Left ventricle myocardium superior (tissue), 1 donor: ENCODE results near the gene TRIM54. TPM values are rescaled to one million over a fixed set of nuclear protein-coding genes. Genes with fewer than 3 reads are reported as not detected.
"Not testable (repeated sequence)": the region's sequence is repeated elsewhere in the genome, so short reads cannot be mapped to it uniquely, and the experiment has no call there.

Experiments used
- ATAC-seq: fragments of 200-7000 bp; cut with Tn5 transposase; one replicate; pipeline ENCODE4 v1.9.1; 2020; ENCODE audit warnings: mild to moderate bottlenecking, moderate library complexity
- DNase-seq: peaks from one replicate; pipeline ENCODE4 v3.0.0-alpha.2; 2020
- intact Hi-C: fragments of 100-400 bp; cut with micrococcal nuclease; formaldehyde crosslinking; loops from one replicate; pipeline ENCODE4 v1.11.0; 2022
- total RNA-seq: library from RNA; stranded (reverse); fragmentation: NEBNext Ultra II Directional; extraction: Animal tissue kit (Norgen Biotek cat#: 25700); gene quantifications from one replicate; pipeline ENCODE4 v1.2.1, GENCODE V29; 2021
- donor health status: DM: no; HTN: yes; CAD: no; lungs with severe emphysema.

Gene TRIM54
- total RNA-seq, 1 donor from 2014 or later: 291 TPM

DNA sequence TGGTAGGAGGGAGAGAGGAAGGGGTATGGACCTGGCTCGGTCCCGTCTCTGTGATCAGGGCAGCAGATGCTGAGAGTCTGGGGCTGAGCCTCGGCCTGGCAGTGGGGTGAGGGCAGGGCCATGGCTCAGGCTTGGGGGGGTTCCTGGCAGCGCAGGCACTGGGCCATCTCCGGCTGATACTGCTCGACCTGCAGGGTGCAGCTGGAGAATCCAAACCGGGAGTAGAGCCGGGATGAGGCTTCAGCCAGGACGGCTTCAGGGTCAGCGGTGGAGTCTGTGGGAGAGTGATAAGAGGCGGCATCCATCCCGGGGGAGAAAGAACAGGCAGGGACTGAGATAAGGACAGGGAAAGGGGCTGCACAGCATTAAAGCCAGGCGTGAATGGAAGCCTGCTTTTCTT is 27.0 kb upstream of the TRIM54 start:
- intact Hi-C loops: no loop called here
- ATAC-seq: peak; percentile 32
- DNase-seq: no peak

DNA sequence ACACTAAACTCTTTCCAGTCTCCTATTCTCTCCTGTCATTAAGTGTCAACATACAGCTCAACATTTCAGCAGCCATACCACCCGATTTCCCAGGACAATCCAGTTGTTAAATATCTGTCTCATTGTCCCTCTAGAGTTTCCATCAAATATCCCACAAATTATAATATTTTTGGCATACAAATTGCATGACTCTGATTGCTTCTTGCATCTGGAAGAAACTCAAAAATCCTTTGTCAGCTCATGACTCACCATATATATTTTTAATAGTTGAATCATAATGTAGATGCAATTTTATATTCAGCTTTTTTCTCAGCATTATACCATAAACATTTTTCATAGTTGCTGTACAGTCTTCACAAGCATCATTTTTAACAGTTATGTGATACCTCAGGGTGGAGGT is 26.6 kb upstream of the TRIM54 start:
- DNase-seq: no peak
- intact Hi-C loops: no loop called here
- ATAC-seq: no peak

GRCh38 chr2:27256855-27257454 is 25.3 kb upstream of the TRIM54 start:
- ATAC-seq: no peak
- DNase-seq: no peak
- intact Hi-C loops: no loop called here

DNA sequence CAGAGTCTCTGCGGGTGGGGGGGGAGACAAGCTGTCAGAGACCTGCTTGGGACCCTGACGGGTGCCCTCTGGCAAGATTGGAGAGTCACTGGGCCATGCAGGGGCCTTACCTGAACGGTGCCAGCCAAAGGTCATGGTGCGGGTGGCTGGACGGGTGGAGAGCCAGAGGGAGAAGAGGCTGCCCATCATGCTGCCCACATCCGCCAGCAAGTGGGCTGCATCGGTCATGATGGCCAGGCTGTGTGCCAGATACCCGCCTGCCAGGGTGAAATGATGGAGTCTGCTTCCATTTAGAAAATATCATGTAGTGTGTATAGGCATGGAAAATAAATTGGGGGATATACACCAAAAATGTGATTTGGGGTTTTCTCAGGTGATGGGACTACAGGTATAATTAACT is 24.2 kb upstream of the TRIM54 start:
- ATAC-seq: no peak
- intact Hi-C loops: no loop called here

DNA sequence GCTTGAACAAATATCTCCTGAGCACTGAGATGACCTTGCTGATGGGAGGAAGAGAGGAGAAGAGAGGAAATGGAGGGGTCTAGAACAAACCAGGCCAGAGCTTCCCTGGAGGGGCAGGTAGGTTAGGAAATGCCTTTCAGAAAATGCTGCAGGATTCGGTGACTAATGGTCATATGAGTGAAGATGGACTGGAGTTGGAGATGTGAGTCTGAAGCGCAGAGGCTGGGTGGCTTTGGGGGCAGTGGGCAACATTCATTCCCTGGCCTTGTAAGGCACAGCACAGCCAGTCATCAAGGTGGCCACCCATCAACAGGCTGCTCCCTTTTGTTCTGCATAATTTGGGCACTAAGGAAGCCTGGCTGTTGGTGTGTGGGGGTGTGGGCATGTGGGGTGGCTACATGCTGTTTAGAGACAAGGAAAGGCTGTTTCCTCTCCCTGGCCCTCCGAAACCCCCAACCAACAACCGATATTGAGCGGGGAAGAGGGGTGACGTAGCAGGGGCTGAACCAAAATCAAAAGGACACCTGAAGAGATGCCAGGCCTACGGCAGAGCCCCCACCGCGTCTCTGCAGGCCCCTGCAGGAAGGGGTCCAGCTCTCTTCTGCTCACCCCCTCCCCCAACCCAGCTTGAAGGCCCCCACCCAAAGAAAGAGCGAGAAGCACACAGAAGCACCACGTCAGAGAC is 20.8 kb upstream of the TRIM54 start:
- ATAC-seq (no peak), DNase-seq (no peak)
- intact Hi-C loops: no loop called here

More for the DNA sequence above, 24.2 kb upstream of the TRIM54 start:
- no peak for DNase-seq

- intact Hi-C loops: no loop called here
- DNase-seq (no peak), ATAC-seq (no peak)
Measured at GRCh38 chr2:27261926-27262298, 20.3 kb upstream of the TRIM54 start.

- peak; percentile 86 for ATAC-seq
- DNase-seq: peak; percentile 82
- intact Hi-C loops: no loop called here
Measured at GRCh38 chr2:27262379-27263286, 19.6 kb upstream of the TRIM54 start, which contains the start of gene SLC30A3. Gene SLC30A3, minus strand, starts transcription at chr2:27263047. Its CDS starts 141 bp downstream, at chr2:27262906.

DNA sequence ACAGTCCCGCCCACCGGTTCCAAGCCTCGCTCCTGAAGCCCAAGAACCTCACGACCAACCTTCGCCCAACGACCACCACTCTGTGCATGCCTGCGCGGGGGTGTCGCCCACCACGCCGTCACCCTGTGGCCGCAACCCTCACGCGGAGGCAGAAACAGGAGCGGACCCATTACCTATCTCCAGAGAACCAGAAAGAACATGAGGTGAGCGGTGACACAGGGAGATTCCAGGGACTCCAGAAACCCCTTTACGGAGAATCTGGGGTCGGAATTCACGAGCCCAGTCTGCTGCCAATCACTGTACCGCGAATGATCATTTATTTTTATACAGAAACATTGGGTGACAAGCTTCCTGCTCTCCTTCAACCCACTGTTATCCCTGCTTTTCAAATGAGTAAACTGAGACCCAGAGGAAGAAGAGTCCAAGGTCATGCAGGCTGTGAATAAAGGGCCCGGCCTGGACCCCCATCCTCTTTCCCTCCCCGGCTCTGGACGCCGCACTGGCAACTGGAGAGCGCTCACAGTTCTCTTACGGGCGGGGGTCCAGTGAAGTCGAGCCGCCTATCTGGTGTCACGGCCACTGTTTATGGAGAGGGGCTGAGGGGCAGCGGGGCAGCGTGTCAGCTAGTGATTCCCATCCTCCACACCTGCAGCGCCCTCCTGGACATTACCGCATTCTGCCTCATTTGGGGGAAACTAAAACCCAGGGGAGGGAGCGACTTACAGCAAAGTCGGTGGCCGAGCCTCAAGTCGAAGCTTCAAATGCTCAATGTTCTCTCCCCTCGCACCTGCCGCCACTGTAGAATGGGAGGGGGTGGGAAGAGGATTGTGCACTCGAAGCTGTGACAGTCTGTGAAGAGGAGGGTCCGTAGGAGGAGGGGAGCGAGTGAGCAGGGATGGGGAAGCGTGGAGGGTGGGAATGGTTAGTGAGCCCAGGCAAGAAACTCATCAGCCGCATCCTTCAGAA is 18.7 kb upstream of the TRIM54 start:
- DNase-seq: no peak
- ATAC-seq: no peak
- intact Hi-C loops: no loop called here

DNA sequence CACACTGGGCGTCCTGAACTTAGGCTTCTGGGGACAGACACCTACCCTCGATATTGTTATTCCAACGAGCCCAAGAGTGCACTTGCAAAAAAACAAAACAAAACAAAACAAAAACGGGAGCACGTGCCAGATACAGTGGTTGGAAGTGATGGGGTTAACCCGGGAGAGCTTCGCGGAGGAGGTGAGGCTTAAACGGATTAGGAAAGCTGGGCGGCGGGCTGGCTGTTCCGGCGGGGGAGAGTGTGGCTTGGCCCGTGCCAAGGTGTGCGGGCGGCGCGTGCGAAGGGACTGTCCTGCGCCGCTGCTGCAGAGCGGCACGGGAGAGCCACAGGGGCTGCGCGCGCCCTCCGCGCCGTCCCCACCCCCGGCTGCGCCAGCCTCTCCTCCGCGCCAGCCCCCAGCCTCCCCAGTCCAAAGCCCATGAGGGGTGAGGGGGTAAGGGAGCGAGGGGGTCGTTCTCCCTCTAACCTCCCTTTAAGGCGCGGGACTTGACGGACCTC is 17.9 kb upstream of the TRIM54 start:
- ATAC-seq: peak; percentile 62
- intact Hi-C loops: no loop called here
- DNase-seq: no peak

DNA sequence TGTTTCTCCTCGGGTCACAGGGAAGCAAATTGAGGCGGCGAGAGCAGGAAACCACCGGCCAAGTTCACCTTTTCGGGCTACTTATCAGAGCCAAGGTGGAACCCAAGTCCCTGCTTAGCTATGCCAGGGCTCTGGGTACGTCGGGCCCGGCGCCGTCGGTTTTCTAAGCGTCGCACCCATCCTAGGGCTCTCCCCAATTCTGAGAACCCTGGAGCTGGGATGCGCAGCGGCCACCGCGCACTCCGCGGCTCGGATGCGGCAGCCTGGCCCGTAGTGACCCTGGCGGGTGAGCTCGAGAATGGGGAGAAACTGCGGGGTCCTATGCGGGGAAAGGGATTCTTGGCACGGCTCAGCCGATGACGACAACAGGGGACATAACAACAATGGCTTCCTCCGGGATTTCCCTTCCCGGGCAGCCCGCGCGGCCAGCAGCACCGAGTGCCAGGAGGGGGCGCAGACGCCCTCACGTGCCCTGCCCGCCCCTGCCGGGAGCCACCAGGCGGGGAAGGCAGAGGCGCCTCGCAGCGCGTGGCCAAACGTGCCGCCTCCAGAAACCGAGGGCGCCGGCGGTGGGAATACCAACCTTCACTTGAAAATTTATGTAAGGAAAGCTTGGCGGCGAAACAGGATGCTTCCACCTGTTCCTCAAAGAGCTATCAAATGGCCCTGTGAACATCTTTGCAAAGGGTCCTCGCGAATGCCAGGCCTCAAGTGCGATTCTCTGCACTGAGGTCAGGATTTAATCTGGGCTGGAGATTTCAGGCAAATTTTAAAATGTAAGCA is 17.3 kb upstream of the TRIM54 start:
- ATAC-seq (peak; percentile 76), DNase-seq (peak; percentile 85)
- intact Hi-C loops: no loop called here

GRCh38 chr2:27265536-27265870 is 16.7 kb upstream of the TRIM54 start:
- DNase-seq (no peak), ATAC-seq (no peak)
- intact Hi-C loops: no loop called here

GRCh38 chr2:27268296-27268695 is 13.9 kb upstream of the TRIM54 start:
- intact Hi-C loops, DNase-seq, ATAC-seq: not testable (repeated sequence)

GRCh38 chr2:27270131-27270530 is 12.1 kb upstream of the TRIM54 start:
- intact Hi-C loops: no loop called here
- DNase-seq (no peak), ATAC-seq (no peak)

DNA sequence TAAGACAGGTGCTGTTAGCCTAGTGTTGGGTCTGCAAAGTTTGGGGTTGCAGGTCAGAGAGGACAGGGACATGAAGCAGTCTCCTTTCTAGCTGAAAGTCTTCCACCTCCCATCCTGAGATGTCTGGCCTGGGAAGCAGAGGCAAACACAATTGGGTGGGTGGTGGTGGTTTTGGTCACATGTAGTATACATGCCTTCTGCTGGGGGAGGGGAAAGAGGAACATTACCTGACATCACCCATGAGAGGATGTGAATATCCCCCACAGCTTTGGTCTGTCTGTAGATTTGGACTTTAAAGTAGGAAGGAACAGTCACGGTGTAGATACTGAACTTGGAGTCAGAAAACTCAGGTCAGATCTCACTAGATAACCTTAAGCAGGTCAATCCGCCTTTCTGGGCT is 11.6 kb upstream of the TRIM54 start:
- intact Hi-C loops: no loop called here
- ATAC-seq: no peak
- no peak for DNase-seq

- intact Hi-C loops: no loop called here
- DNase-seq: peak; percentile 65
- peak; percentile 92 for ATAC-seq
Measured at GRCh38 chr2:27271631-27272340, 10.4 kb upstream of the TRIM54 start.

DNA sequence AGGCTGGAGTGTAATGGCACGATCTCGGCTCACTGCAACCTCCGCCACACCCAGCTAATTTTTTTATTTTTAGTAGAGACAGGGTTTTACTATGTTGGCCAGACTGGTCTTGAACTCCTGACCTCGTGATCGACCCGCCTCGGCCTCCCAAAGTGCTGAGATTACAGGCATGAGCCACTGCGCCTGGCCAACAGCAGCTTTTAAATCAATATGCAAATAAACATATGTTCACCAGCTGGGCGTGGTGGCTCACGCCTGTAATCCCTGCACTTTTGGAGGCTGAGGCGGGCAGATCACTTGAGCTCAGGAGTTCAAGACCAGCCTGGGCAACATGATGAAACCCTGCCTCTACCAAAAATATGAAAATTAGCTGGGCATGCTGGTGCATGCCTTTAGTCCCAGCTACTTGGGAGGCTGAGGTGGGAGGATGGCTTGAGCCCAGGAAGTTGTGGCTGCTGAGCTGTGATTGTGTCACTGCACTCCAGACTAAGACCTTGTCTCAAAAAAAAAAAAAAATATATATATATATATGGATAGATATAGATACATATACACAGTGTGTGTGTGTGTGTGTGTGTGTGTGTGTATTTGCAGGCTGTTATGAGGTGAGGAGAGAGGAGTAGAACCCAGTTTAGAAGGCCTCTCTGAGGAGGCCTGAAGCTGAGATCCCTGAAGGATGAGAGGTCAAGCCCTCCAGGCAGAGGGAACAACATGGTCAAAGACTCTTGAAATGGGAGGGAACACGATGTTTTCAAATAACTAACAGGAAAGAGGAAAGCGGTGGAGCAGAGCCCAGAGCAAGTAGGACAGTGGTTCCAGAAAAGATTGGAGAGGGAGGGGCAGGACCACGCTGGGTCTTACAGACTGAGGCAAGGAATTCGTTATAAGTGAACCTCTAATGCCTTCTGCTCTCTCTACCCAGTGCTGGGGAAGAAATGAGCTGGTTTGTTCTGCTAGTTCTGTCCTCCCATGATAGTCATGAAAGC is 9.4 kb upstream of the TRIM54 start:
- ATAC-seq: peak; percentile 14
- DNase-seq, intact Hi-C loops: not testable (repeated sequence)
